ENCODE data around the gene TLR4. TPM values are rescaled to one million over a fixed set of nuclear protein-coding genes. Genes with fewer than 3 reads are reported as not detected.

TLR4 gene
- 100 to 1,000 TPM in 1 of 4 donors, 10 to 100 TPM in 3; 54.1 to 106 (median 78.5) TPM for total RNA-seq

DNA sequence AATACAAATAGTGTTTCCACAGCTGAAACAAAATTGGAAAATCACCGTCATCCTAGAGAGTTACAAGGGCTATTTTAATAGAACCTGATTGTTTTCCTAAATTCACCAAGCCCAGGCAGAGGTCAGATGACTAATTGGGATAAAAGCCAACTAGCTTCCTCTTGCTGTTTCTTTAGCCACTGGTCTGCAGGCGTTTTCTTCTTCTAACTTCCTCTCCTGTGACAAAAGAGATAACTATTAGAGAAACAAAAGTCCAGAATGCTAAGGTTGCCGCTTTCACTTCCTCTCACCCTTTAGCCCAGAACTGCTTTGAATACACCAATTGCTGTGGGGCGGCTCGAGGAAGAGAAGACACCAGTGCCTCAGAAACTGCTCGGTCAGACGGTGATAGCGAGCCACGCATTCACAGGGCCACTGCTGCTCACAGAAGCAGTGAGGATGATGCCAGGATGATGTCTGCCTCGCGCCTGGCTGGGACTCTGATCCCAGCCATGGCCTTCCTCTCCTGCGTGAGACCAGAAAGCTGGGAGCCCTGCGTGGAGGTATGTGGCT is at the start of gene TLR4:
TLR4 (plus strand) TSS at position 380 of the 552 bp plus-strand sequence; CDS start at position 450, 70 bp downstream.
- TF ChIP-seq, protein P1, sequence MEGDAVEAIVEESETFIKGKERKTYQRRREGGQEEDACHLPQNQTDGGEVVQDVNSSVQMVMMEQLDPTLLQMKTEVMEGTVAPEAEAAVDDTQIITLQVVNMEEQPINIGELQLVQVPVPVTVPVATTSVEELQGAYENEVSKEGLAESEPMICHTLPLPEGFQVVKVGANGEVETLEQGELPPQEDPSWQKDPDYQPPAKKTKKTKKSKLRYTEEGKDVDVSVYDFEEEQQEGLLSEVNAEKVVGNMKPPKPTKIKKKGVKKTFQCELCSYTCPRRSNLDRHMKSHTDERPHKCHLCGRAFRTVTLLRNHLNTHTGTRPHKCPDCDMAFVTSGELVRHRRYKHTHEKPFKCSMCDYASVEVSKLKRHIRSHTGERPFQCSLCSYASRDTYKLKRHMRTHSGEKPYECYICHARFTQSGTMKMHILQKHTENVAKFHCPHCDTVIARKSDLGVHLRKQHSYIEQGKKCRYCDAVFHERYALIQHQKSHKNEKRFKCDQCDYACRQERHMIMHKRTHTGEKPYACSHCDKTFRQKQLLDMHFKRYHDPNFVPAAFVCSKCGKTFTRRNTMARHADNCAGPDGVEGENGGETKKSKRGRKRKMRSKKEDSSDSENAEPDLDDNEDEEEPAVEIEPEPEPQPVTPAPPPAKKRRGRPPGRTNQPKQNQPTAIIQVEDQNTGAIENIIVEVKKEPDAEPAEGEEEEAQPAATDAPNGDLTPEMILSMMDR (IDR thresholded peaks at IDR 0.05; ENCODE audit: low read depth) = no peak

DNA sequence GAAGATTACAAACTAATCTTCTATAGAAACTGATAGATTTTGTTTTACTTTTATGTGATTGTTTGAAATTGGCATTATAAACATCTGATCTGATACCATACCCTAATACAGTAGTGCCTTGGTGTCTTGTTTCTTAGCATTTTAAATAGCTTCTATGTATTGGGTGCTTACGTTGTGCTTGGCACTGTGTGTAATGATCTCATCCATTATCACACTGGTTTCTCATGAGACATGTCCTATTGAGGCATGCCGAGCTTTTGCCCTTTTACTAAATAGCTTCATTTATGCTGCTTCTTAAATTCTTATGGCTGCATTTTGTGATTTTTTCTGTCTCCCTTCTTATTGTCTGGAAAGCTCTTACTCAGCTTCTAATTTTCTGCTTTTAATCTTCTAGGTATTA is 48.2 kb upstream of the TLR4 start:
- TF ChIP-seq, protein P1 (IDR thresholded peaks at IDR 0.05; ENCODE audit: low read depth) = no peak

DNA sequence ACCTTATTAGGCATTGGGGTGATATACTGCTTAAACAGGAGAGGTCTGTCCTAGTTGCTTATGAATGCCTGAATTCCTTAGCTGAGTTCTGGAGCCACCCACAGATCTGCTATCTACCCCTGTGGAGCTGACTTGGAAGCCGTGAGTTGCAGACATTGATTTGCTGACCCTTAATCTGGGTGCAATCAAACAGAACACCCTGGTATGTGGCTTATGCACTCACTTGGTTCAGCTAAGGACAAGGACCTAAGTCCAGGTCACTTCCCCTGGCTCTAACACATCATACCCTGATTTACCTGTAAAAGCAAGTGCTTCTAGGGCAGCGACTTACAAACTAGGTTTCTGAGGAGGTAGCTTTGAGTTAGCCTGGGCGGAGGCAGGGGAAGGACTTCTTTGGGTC is 41.6 kb upstream of the TLR4 start:
- TF ChIP-seq, protein P1 (IDR thresholded peaks at IDR 0.05; ENCODE audit: low read depth) = no peak

DNA sequence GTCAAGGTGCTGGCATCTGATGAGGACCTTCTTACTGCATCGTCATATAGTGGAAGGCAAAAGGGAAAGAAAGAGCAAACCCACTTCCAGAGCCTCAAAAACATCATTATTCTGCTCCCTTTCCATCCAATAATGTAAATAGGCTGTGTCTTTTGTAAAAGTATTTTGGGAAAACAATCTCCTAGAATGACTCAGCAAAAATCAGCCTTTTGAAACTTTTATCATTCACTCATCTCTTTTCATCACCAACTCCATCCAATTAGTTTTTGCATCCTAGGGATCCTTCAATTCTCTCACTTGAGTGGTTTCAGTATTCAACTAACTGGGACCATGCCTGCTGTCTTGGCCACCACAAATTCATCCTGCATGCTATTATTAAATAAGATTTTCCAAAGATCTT is 39.8 kb upstream of the TLR4 start:
- TF ChIP-seq, protein P1 (IDR thresholded peaks at IDR 0.05; ENCODE audit: low read depth) = no peak

DNA sequence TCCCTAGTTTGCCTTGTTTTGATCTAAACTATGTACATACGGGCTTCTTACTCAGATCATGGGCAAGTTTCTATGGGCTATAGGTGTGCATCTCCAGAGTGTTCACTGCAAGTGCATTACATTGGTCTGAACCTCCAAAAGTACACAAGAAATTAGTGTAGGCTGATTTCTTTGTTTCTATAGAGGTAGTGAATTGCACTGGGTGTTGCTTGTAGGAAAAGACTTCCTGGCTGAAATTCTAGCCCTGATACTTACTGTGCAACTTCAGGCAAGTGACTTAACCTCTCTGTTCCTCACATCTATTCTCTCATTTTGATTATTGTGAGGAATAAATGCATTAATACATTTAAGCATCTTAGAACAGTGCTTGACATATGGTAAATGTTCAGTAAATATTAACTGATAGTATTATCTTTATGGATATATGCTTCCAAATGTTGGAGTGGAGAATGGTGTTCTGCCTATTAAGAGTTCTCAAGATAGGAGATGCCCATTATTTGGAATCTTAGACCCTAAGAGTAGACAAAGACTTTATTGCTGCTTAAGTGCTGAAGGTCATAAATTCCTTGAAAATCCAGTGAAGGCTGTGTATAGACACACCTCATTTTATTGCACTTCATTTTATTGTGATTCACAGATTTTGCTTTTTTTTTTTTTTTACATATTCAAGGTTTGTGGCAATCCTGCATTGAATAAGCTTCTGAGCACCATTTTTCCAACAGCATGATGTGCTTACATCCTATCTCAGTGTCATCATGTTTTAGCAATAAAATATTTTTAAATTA is 38.4 kb upstream of the TLR4 start:
- TF ChIP-seq, protein P1 (IDR thresholded peaks at IDR 0.05; ENCODE audit: low read depth) = no peak

DNA sequence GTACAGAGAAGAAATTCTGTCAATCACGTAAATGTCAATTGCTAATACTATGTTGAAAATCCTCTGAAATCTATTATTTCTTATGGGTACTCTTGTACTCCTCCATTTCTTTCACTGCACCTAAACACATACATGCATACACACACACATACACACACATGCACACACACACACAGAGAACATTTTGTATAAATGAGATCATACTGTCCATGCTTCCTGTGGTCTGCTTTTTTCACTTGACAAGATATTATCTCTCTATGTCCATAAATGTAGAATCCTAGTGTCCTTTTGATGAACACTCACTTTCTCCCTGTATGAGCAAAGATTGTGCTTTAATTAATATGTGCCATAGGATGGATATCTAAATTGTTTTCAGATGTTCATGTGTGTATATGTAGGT is 32.7 kb upstream of the TLR4 start:
- TF ChIP-seq, protein P1 (IDR thresholded peaks at IDR 0.05; ENCODE audit: low read depth) = no peak

DNA sequence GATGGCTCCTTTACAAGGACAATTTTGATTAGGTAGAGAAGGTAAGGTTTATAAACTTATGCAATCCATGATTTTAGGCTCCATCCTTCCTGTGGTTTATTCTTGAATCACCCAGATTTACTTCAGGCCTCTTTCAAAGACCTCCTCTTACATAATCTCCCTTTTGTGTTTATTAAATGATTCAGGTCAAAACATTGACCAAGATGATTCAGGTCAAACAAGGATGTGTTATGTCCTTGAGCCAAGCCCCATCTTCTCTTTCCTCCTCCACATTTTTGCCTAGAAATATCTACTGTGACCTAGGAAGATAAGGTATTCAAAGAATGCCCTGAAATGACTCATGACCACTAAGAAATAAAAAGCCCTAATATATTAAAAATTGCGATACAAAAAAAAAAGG is 31.8 kb upstream of the TLR4 start:
- TF ChIP-seq, protein P1 (IDR thresholded peaks at IDR 0.05; ENCODE audit: low read depth) = no peak

All from subcutaneous adipose tissue (tissue), 4 donors.